ENCODE data around the gene AHSG. TPM values are rescaled to one million over a fixed set of nuclear protein-coding genes. Genes with fewer than 3 reads are reported as not detected.

The AHSG gene
- total RNA-seq, 1 experiment from 2014 or later, result 1.6 TPM

DNA sequence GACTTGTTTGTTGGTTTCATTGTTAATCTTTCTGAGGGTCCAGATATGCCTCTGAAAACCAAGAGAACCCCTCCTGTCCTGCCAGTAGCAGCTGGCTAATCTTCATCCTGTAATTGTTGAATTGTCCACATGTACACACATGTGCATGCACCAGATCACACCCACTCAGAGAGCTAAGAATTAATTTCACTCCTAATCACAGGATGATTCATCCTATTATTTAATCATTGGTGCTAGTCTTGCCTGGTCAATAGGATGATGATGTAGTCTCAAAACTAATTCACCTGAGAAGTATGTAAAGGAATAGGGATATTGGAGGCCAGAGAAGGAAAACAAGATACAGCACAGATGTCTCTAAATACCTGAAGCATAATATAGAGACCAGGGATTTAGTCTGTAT, 7.8 kb upstream of the AHSG start:
- no peak for DNase-seq (ENCODE audit: low read depth, low spot score)
- BruUV-seq (replicated peaks), result no TSS peak
- no peaks in the 10 kb centered on the region for H4K20me1 ChIP-seq (ENCODE audit: insufficient read depth)
- no peak overlapping the region for H2AFZ ChIP-seq (ENCODE audit: low read depth, low read length, poor library complexity, severe bottlenecking)
- H3K4me2 ChIP-seq (ENCODE audit: low read length), result no peak overlapping the region
- TF ChIP-seq, protein P1, sequence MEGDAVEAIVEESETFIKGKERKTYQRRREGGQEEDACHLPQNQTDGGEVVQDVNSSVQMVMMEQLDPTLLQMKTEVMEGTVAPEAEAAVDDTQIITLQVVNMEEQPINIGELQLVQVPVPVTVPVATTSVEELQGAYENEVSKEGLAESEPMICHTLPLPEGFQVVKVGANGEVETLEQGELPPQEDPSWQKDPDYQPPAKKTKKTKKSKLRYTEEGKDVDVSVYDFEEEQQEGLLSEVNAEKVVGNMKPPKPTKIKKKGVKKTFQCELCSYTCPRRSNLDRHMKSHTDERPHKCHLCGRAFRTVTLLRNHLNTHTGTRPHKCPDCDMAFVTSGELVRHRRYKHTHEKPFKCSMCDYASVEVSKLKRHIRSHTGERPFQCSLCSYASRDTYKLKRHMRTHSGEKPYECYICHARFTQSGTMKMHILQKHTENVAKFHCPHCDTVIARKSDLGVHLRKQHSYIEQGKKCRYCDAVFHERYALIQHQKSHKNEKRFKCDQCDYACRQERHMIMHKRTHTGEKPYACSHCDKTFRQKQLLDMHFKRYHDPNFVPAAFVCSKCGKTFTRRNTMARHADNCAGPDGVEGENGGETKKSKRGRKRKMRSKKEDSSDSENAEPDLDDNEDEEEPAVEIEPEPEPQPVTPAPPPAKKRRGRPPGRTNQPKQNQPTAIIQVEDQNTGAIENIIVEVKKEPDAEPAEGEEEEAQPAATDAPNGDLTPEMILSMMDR (IDR thresholded peaks at IDR 0.05 in 2 of 3, conservative IDR thresholded peaks at IDR 0.05 in 1 of 3; ENCODE audit: borderline replicate concordance in 1 of 3, insufficient read depth in 1 of 3, low read depth in 2 of 3, low read length in 2 of 3), result no peak
- TF ChIP-seq, protein P2, sequence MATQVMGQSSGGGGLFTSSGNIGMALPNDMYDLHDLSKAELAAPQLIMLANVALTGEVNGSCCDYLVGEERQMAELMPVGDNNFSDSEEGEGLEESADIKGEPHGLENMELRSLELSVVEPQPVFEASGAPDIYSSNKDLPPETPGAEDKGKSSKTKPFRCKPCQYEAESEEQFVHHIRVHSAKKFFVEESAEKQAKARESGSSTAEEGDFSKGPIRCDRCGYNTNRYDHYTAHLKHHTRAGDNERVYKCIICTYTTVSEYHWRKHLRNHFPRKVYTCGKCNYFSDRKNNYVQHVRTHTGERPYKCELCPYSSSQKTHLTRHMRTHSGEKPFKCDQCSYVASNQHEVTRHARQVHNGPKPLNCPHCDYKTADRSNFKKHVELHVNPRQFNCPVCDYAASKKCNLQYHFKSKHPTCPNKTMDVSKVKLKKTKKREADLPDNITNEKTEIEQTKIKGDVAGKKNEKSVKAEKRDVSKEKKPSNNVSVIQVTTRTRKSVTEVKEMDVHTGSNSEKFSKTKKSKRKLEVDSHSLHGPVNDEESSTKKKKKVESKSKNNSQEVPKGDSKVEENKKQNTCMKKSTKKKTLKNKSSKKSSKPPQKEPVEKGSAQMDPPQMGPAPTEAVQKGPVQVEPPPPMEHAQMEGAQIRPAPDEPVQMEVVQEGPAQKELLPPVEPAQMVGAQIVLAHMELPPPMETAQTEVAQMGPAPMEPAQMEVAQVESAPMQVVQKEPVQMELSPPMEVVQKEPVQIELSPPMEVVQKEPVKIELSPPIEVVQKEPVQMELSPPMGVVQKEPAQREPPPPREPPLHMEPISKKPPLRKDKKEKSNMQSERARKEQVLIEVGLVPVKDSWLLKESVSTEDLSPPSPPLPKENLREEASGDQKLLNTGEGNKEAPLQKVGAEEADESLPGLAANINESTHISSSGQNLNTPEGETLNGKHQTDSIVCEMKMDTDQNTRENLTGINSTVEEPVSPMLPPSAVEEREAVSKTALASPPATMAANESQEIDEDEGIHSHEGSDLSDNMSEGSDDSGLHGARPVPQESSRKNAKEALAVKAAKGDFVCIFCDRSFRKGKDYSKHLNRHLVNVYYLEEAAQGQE (IDR thresholded peaks at IDR 0.05; ENCODE audit: low read depth), result no peak
- TF ChIP-seq POLR2A (IDR thresholded peaks at IDR 0.05; ENCODE audit: borderline replicate concordance, extremely low read depth, insufficient read depth, insufficient read length) (no peak), RAD21 (IDR thresholded peaks at IDR 0.05; ENCODE audit: low read depth) (no peak), ELF1 (IDR thresholded peaks at IDR 0.05; ENCODE audit: borderline replicate concordance, low read depth) (no peak), JUND (IDR thresholded peaks at IDR 0.05) (no peak)
- RAD21 ChIA-PET (ENCODE audit: low non-redundant PET in 1 of 2, low total read pairs in 2 of 2, uncharacterized antibody in 2 of 2, unreplicated experiment in 2 of 2), result no interaction called here
- no peaks in the 10 kb centered on the region for H3K4me1 ChIP-seq (ENCODE audit: control insufficient read depth in 1 of 2, insufficient read depth in 2 of 2, low read length in 2 of 2)
- no peaks in the 10 kb centered on the region for H3K9me2 ChIP-seq (ENCODE audit: insufficient read depth)
- no peaks in the 10 kb centered on the region for H3K9me3 ChIP-seq (ENCODE audit: control insufficient read depth in 1 of 2, insufficient read depth in 1 of 2, low read depth in 1 of 2, low read length in 2 of 2)
- no peaks in the 10 kb centered on the region for H3K79me2 ChIP-seq (ENCODE audit: insufficient read depth, low read length)
- no peaks in the 10 kb centered on the region for H3K27me3 ChIP-seq (ENCODE audit: insufficient read depth, low read length)
- CTCF ChIA-PET, result interaction anchor here (1.1 to 1.5 kb wide), 2 partner anchors 10 to 12 kb away, joined by 3 to 6 read pairs; no protein-coding TSS in a partner anchor
- no peaks in the 10 kb centered on the region for H3K36me3 ChIP-seq (ENCODE audit: control insufficient read depth in 1 of 2, insufficient read depth in 2 of 2, low read length in 2 of 2)
- POLR2A ChIA-PET, result no interaction called here
- intact Hi-C loops (cut with micrococcal nuclease), result no loop called here
- ATAC-seq, result no peak
- H3K27ac ChIP-seq (ENCODE audit: low read depth, low read length), result no peak overlapping the region
- no peak overlapping the region for H3K9ac ChIP-seq (ENCODE audit: low read length)
- H3K4me3 ChIP-seq (replicated peaks in 1 of 2; ENCODE audit: low read depth in 1 of 2, low read length in 2 of 2), result no peak overlapping the region

Data from HCT116 (cell line).